ENCODE measurements around the gene TPM2.

TPM2 gene

DNA sequence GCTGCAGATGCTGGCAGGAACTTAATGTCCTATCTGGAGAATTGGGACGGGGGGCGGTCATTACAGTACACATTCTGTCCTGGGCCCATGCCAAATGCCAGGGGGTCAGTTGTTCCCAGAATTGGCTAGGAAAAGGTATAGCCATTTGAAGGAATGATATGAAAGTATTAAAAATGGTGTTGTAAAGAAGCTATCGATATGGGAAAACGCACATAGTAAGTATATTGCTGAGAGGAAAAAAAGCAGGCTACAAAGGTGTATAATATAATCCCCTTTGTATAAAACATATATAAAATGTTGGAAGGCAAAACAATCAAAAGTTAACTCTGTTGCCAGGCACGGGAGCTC, 24.3 kb downstream of the TPM2 start:
- peaks cover 19% of the 10 kb centered on the region for H3K4me1 ChIP-seq (ENCODE audit: low read length)
- TF ChIP-seq, protein P1, sequence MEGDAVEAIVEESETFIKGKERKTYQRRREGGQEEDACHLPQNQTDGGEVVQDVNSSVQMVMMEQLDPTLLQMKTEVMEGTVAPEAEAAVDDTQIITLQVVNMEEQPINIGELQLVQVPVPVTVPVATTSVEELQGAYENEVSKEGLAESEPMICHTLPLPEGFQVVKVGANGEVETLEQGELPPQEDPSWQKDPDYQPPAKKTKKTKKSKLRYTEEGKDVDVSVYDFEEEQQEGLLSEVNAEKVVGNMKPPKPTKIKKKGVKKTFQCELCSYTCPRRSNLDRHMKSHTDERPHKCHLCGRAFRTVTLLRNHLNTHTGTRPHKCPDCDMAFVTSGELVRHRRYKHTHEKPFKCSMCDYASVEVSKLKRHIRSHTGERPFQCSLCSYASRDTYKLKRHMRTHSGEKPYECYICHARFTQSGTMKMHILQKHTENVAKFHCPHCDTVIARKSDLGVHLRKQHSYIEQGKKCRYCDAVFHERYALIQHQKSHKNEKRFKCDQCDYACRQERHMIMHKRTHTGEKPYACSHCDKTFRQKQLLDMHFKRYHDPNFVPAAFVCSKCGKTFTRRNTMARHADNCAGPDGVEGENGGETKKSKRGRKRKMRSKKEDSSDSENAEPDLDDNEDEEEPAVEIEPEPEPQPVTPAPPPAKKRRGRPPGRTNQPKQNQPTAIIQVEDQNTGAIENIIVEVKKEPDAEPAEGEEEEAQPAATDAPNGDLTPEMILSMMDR (IDR thresholded peaks at IDR 0.05; ENCODE audit: low read depth, low read length), result no peak
- no peaks in the 10 kb centered on the region for H4K20me1 ChIP-seq (ENCODE audit: insufficient read depth, low read length)
- no peaks in the 10 kb centered on the region for H3K9me3 ChIP-seq (ENCODE audit: insufficient read depth, low read length)
- no peaks in the 10 kb centered on the region for H3K27me3 ChIP-seq (ENCODE audit: low read depth, low read length)
- peak overlapping the region; percentile 96 for H3K4me2 ChIP-seq (ENCODE audit: low read length)
- H3K27ac ChIP-seq (ENCODE audit: low read length), result no peak overlapping the region
- H3K9ac ChIP-seq (ENCODE audit: low read length), result peak overlapping the region; percentile 95
- peaks cover 31% of the 10 kb centered on the region for H3K36me3 ChIP-seq (replicated peaks; ENCODE audit: low read depth, low read length)
- H3K79me2 ChIP-seq (ENCODE audit: low read length), result peaks cover 15% of the 10 kb centered on the region
- peak overlapping the region; percentile 75 for H2AFZ ChIP-seq (ENCODE audit: low read depth, low read length)
- peak overlapping the region; percentile 91 for H3K4me3 ChIP-seq (ENCODE audit: low read length)

DNA sequence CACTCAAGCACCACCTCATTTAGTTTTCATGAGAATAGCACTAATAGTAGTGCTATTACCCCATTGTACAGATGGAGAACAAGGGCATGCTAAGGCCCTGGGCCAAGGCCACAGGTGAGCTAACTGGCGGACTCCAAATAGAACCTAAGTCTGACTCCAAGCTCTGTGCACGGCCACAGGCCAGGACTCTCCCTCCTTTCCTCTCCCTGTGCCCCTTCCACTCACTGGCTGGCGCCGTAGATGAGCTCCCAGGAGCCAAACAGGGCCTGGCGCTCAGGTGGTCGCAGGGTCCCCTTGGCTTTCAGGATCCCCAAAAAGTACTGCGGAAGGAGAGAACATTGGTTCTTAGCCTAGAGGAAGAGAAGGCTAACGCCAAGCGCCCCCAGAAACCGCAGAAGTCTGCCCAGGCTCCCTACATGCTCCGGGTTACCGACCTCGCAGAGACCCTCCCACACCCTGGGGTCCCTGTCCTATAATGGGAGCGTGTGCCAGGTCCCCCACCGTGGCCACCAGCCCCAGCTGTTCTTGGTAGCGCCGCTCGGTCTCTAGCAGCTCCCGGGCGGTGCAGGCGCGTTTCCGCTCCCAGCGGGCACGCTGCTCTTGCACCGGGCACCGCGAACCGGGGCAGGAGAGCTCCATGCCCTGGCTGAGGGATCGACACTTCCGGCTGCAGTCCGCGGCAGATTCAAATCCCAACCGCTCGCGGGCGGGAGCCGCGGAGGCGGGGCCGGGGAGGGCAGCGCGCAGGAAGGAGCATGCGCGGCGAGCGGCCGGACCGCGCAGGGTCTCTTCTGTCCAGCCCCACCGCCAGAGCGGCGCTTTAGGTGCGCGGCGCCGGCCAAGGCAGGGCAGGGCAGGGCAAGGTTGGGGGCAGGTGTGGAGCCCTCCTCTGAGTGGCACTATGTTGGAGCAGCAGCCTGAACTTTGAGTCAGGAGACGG, 24.9 kb downstream of the TPM2 start, which contains the start of gene ARHGEF39:
TSS of gene ARHGEF39 (minus strand) at position 665 of the 940 bp plus-strand sequence. CDS start at position 639, 26 bp downstream.
- no peaks in the 10 kb centered on the region for H4K20me1 ChIP-seq (ENCODE audit: insufficient read depth, low read length)
- no peaks in the 10 kb centered on the region for H3K9me3 ChIP-seq (ENCODE audit: insufficient read depth, low read length)
- peak within 1 kb of the TSS; percentile 75 for H2AFZ ChIP-seq (ENCODE audit: low read depth, low read length)
- peaks cover 34% of the 10 kb centered on the region for H3K36me3 ChIP-seq (replicated peaks; ENCODE audit: low read depth, low read length)
- H3K27ac ChIP-seq (ENCODE audit: low read length), result peak within 1 kb of the TSS; percentile 56
- H3K4me2 ChIP-seq (ENCODE audit: low read length), result peak within 1 kb of the TSS; percentile 96
- H3K4me3 ChIP-seq (ENCODE audit: low read length), result peak within 1 kb of the TSS; percentile 91
- peaks cover 19% of the 10 kb centered on the region for H3K4me1 ChIP-seq (ENCODE audit: low read length)
- peaks cover 15% of the 10 kb centered on the region for H3K79me2 ChIP-seq (ENCODE audit: low read length)
- TF ChIP-seq, protein P1 (IDR thresholded peaks at IDR 0.05; ENCODE audit: low read depth, low read length), result peak; percentile 40
- TF ChIP-seq EZH2phosphoT487 (IDR thresholded peaks at IDR 0.05; ENCODE audit: low read depth), result no peak
- H3K27me3 ChIP-seq (ENCODE audit: low read depth, low read length), result no peaks in the 10 kb centered on the region
- peak within 1 kb of the TSS; percentile 95 for H3K9ac ChIP-seq (ENCODE audit: low read length)

DNA sequence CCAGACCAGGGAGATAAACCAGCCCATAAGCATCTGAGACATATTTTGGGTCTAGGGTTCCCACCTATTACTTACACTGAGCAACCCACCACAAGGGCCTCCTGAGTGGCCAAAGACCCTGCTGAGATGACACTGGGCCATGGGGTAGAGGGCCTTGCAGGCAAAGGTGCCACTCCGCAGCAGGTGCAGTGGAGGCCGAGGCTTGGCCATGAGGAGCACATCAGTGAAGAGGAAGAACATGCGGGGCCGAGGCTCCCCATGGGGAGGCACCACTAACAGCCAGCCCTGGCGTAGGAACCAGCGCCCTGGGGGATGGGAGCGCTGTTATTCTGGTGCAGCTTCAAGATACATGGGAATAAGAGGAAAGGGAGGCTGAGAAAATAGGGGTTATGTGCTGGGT, 27.3 kb downstream of the TPM2 start:
- Histone ChIP-seq H2AFZ (ENCODE audit: low read depth, low read length) (no peak overlapping the region), H4K20me1 (ENCODE audit: insufficient read depth, low read length) (no peaks in the 10 kb centered on the region), H3K4me3 (ENCODE audit: low read length) (no peak overlapping the region), H3K79me2 (ENCODE audit: low read length) (peaks cover 25% of the 10 kb centered on the region), H3K27me3 (ENCODE audit: low read depth, low read length) (no peaks in the 10 kb centered on the region), H3K36me3 (replicated peaks; ENCODE audit: low read depth, low read length) (peaks cover 34% of the 10 kb centered on the region), H3K4me2 (ENCODE audit: low read length) (no peak overlapping the region), H3K9ac (ENCODE audit: low read length) (no peak overlapping the region), H3K9me3 (ENCODE audit: insufficient read depth, low read length) (no peaks in the 10 kb centered on the region), H3K4me1 (ENCODE audit: low read length) (peaks cover 29% of the 10 kb centered on the region), H3K27ac (ENCODE audit: low read length) (no peak overlapping the region)
- TF ChIP-seq, protein P1 (IDR thresholded peaks at IDR 0.05; ENCODE audit: low read depth, low read length), result no peak
- no peak for TF ChIP-seq EZH2phosphoT487 (IDR thresholded peaks at IDR 0.05; ENCODE audit: low read depth)

DNA sequence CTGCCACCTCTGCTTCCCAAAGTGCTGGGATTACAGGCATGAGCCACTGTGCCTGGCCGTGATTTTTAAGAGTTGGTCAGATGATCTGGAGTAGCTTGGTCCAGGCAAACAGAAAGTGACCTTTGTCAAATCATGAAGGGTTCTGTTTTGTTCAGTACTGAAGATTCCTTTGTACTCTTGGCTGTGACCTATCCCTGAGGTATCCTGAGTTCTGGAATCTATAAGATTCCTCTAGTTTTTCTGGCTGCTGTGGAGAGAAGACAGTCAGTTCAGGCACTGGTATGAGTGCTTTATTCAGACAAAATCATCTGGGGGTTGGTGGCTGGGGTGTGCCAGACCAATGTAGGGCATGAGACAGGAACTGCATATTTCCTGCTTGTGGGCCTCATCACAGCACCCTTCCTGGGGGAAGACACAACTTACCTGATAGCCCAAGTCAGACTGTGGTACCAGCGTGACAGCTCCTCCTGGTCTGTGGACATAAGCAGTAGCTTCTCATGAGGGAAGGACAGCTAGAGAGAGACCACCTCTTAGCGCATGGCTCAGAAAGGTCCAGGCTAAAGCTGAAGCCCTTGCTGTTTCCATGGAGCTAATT, 27.9 kb downstream of the TPM2 start:
- Histone ChIP-seq H3K36me3 (replicated peaks; ENCODE audit: low read depth, low read length) (peaks cover 34% of the 10 kb centered on the region), H3K4me3 (ENCODE audit: low read length) (no peak overlapping the region), H3K27ac (ENCODE audit: low read length) (no peak overlapping the region), H3K27me3 (ENCODE audit: low read depth, low read length) (no peaks in the 10 kb centered on the region), H2AFZ (ENCODE audit: low read depth, low read length) (no peak overlapping the region), H3K4me2 (ENCODE audit: low read length) (no peak overlapping the region), H3K4me1 (ENCODE audit: low read length) (peaks cover 34% of the 10 kb centered on the region), H3K79me2 (ENCODE audit: low read length) (peaks cover 25% of the 10 kb centered on the region), H3K9ac (ENCODE audit: low read length) (no peak overlapping the region), H3K9me3 (ENCODE audit: insufficient read depth, low read length) (no peaks in the 10 kb centered on the region), H4K20me1 (ENCODE audit: insufficient read depth, low read length) (no peaks in the 10 kb centered on the region)
- no peak for TF ChIP-seq EZH2phosphoT487 (IDR thresholded peaks at IDR 0.05; ENCODE audit: low read depth)
- TF ChIP-seq, protein P1 (IDR thresholded peaks at IDR 0.05; ENCODE audit: low read depth, low read length), result no peak

All from OCI-LY3 (cell line).